IMR-90 (cell line): ENCODE data around the gene RHOB. TPM values are rescaled to one million over a fixed set of nuclear protein-coding genes. Genes with fewer than 3 reads are reported as not detected.
A peak's percentile ranks its signal among the peaks of the same experiment; 100 is the strongest.

Experiments
- ATAC-seq: fragments of 200-7000 bp; cut with Tn5 transposase; 2 replicates; pipeline ENCODE4 v1.9.1; 2020; ENCODE audit warnings: low read depth, mild to moderate bottlenecking, moderate library complexity
- BruUV-seq: library from RNA; stranded (reverse); fragments of 400-500 nt; replicated peaks from 2 replicates; lab custom pipeline; 2021; lab: Mats Ljungman, UMichigan
- CTCF ChIA-PET: fragments of 300-600 bp; formaldehyde crosslinking; extraction: SDS; loops from one replicate; lab custom pipeline; 2021; ENCODE audit warnings: antibody characterized with exemption; lab: Yijun Ruan, JAX
- POLR2A ChIA-PET: fragments of 300-600 bp; sonication (Branson Sonifier 250); formaldehyde crosslinking; loops from one replicate; lab custom pipeline; 2022; ENCODE audit warnings: antibody characterized with exemption; ENCODE audit not compliant: unreplicated experiment; lab: Charles Lee
- DNase-seq: peaks from one replicate; pipeline ENCODE4 v3.0.0; 2013
- H2AFZ ChIP-seq: replicated peaks from 2 replicates; pipeline ENCODE3; 2013; ENCODE audit warnings: low read length, mild to moderate bottlenecking; ENCODE audit not compliant: poor library complexity
- H2AK5ac ChIP-seq: 2 replicates; pipeline ENCODE4 v1.6.1; 2013; ENCODE audit warnings: low read depth, low read length, inconsistent platforms
- H2AK9ac ChIP-seq: replicated peaks from 2 replicates; pipeline ENCODE3; 2013; ENCODE audit warnings: mild to moderate bottlenecking, low read depth, low read length, moderate library complexity; ENCODE audit not compliant: poor library complexity
- H2BK120ac ChIP-seq: 2 replicates; pipeline ENCODE4 v1.6.1; 2013; ENCODE audit warnings: low read depth, low read length, inconsistent platforms
- H2BK15ac ChIP-seq: 3 replicates; pipeline ENCODE4 v1.6.1; 2013; ENCODE audit warnings: low read depth, low read length, inconsistent platforms
- H2BK20ac ChIP-seq: 2 replicates; pipeline ENCODE4 v1.6.1; 2013; ENCODE audit warnings: low read depth, mild to moderate bottlenecking, inconsistent platforms, low read length, moderate library complexity
- H2BK5ac ChIP-seq: 2 replicates; pipeline ENCODE4 v1.6.1; 2013; ENCODE audit warnings: mild to moderate bottlenecking, low read depth, low read length, inconsistent platforms; ENCODE audit not compliant: poor library complexity, severe bottlenecking
- H3K14ac ChIP-seq: replicated peaks from 2 replicates; pipeline ENCODE4 v1.6.1; 2013; ENCODE audit warnings: low read depth, low read length, inconsistent platforms
- H3K18ac ChIP-seq: 2 replicates; pipeline ENCODE4 v1.6.1; 2013; ENCODE audit warnings: low read depth, low read length, control low read depth
- H3K23ac ChIP-seq: 2 replicates; pipeline ENCODE4 v1.6.1; 2013; ENCODE audit warnings: low read depth, low read length, inconsistent platforms
- H3K27ac ChIP-seq: 2 replicates; pipeline ENCODE4 v1.5.1; 2013; ENCODE audit warnings: mild to moderate bottlenecking, control low read depth, low read length; ENCODE audit not compliant: insufficient read depth
- H3K27me3 ChIP-seq: 2 replicates; pipeline ENCODE4 v1.6.1; 2013; ENCODE audit warnings: low read length; ENCODE audit not compliant: control insufficient read depth, insufficient read depth
- H3K36me3 ChIP-seq: 2 replicates; pipeline ENCODE4 v1.6.1; 2013; ENCODE audit warnings: low read length, mixed read lengths; ENCODE audit not compliant: control insufficient read depth, insufficient read depth
- H3K4ac ChIP-seq: 2 replicates; pipeline ENCODE4 v1.6.1; 2013; ENCODE audit warnings: low read depth, low read length, inconsistent platforms
- H3K4me1 ChIP-seq: 2 replicates; pipeline ENCODE4 v1.6.1; 2013; ENCODE audit warnings: low read length, mixed read lengths; ENCODE audit not compliant: control insufficient read depth, insufficient read depth
- H3K4me2 ChIP-seq: 2 replicates; pipeline ENCODE4 v1.6.1; 2013; ENCODE audit warnings: low read depth, mild to moderate bottlenecking, control low read depth, low read length, moderate library complexity
- H3K4me3 ChIP-seq: 2 replicates; pipeline ENCODE4 v1.5.1; 2013; ENCODE audit warnings: low read depth, mild to moderate bottlenecking, control low read depth, low read length, moderate library complexity; ENCODE audit not compliant: insufficient read depth
- H3K56ac ChIP-seq: 2 replicates; pipeline ENCODE4 v1.6.1; 2013; ENCODE audit warnings: low read length, inconsistent platforms; ENCODE audit not compliant: insufficient read depth; ENCODE audit errors: extremely low read depth
- H3K79me1 ChIP-seq, 2 experiments: 2 replicates each; pipeline ENCODE4 v1.6.1; 2013; ENCODE audit warnings: low read length in 2 of 2, inconsistent platforms in 1 of 2, low read depth in 1 of 2
- H3K9ac ChIP-seq: 2 replicates; pipeline ENCODE4 v1.6.1; 2013; ENCODE audit warnings: low read depth, low read length, control low read depth
- H3K9me1 ChIP-seq: 2 replicates; pipeline ENCODE4 v1.6.1; 2013; ENCODE audit warnings: low read length, inconsistent platforms; ENCODE audit not compliant: insufficient read depth
- H3K9me3 ChIP-seq: 2 replicates; pipeline ENCODE4 v1.6.1; 2013; ENCODE audit warnings: low read length; ENCODE audit not compliant: control insufficient read depth, insufficient read depth
- H4K20me1 ChIP-seq: 2 replicates; pipeline ENCODE4 v1.6.1; 2013; ENCODE audit warnings: low read length, inconsistent platforms; ENCODE audit not compliant: insufficient read depth
- H4K5ac ChIP-seq: 2 replicates; pipeline ENCODE4 v1.6.1; 2013; ENCODE audit warnings: mild to moderate bottlenecking, low read depth, low read length, control low read depth
- H4K8ac ChIP-seq, 2 experiments: 2 replicates each; pipeline ENCODE4 v1.6.1; 2013; ENCODE audit warnings: low read depth in 2 of 2, low read length in 2 of 2, control low read depth in 1 of 2, inconsistent platforms in 1 of 2
- H4K91ac ChIP-seq: 2 replicates; pipeline ENCODE4 v1.6.1; 2013; ENCODE audit warnings: low read depth, low read length, inconsistent platforms; ENCODE audit not compliant: insufficient read depth
- CEBPB ChIP-seq: IDR thresholded peaks from 2 replicates; pipeline ENCODE4 v1.6.1; 2012; ENCODE audit warnings: low read depth, low read length, improper control_type of control experiment
- CHD1 ChIP-seq: IDR thresholded peaks from 2 replicates; pipeline ENCODE4 v1.6.1; 2012; ENCODE audit warnings: low read depth, low read length, improper control_type of control experiment
- FOS ChIP-seq: fragments of 150-350 bp; IDR thresholded peaks from 2 replicates; pipeline ENCODE4 v1.6.1; 2016; ENCODE audit warnings: low read depth, low read length
- MAFK ChIP-seq: IDR thresholded peaks from 2 replicates; pipeline ENCODE4 v1.6.1; 2012; ENCODE audit warnings: low read depth, low read length, improper control_type of control experiment
- MAZ ChIP-seq: IDR thresholded peaks from 2 replicates; pipeline ENCODE4 v1.6.1; 2012; ENCODE audit warnings: low read depth, mild to moderate bottlenecking, low read length, improper control_type of control experiment, moderate library complexity, borderline replicate concordance
- NFE2L2 ChIP-seq: fragments of 150-350 bp; IDR thresholded peaks from 2 replicates; pipeline ENCODE4 v1.6.1; 2016; ENCODE audit warnings: low read depth, mild to moderate bottlenecking, low read length
- RAD21 ChIP-seq: IDR thresholded peaks from 2 replicates; pipeline ENCODE4 v1.6.1; 2012; ENCODE audit warnings: low read length, improper control_type of control experiment
- RCOR1 ChIP-seq: IDR thresholded peaks from 2 replicates; pipeline ENCODE4 v1.6.1; 2012; ENCODE audit warnings: mild to moderate bottlenecking, low read length, improper control_type of control experiment; ENCODE audit not compliant: insufficient replicate concordance
- WGBS, 2 experiments: methylation state at CpG; one replicate each; pipeline versions ENCODE4 v1.1.5 to v1.1.7; 2013; ENCODE audit warnings: missing lambda C conversion rate in 2 of 2; ENCODE audit not compliant: insufficient read length in 1 of 2; ENCODE audit errors: extremely low coverage in 2 of 2; 5-methylcytosine and 5-hydroxymethylcytosine counted together
- dilution Hi-C: fragments of 300-500 bp; cut with HindIII; formaldehyde crosslinking; loops from one replicate; pipeline ENCODE4 v1.14.3; 2018; ENCODE audit warnings: low sequenced_read_pairs; ENCODE audit not compliant: unreplicated experiment
- in situ Hi-C: fragments of 300-500 bp; cut with MboI; formaldehyde crosslinking; loops from 3 replicates; pipeline ENCODE4 v1.14.3; 2019; ENCODE audit warnings: low sequenced_read_pairs, inconsistent platforms, mixed read lengths
- intact Hi-C: fragments of 100-400 bp; cut with micrococcal nuclease; formaldehyde crosslinking; loops from 2 replicates; pipeline ENCODE4 v1.10.0; 2022
- polyA plus RNA-seq, 3 experiments: library from polyadenylated mRNA; depleted of rRNA; stranded (reverse); fragments of >200 nt; gene quantifications; 2 replicates each; pipeline ENCODE4 v1.2.3, GENCODE V29; 2012; ENCODE audit warnings: low replicate concordance in 1 of 3
- total RNA-seq: library from RNA; depleted of rRNA; stranded (reverse); fragments of >200 nt; gene quantifications from 2 replicates; pipeline ENCODE4 v1.2.3, GENCODE V29; 2012
- TF ChIP-seq, protein P1 (sequence below): fragments of 150-350 bp; IDR thresholded peaks from 2 replicates; pipeline ENCODE4 v1.6.1; 2017; ENCODE audit warnings: mild to moderate bottlenecking, antibody characterized with exemption, low read length, low read depth
- TF ChIP-seq, protein P2 (sequence below): fragments of 150-350 bp; IDR thresholded peaks from 2 replicates; pipeline ENCODE4 v1.6.1; 2016; ENCODE audit warnings: low read depth, mild to moderate bottlenecking, low read length, moderate library complexity, borderline replicate concordance
- TF ChIP-seq, protein P3 (sequence below): conservative IDR thresholded peaks from 2 replicates; pipeline ENCODE4 v1.5.1; 2012; ENCODE audit warnings: mild to moderate bottlenecking, low read depth, low read length, improper control_type of control experiment

Gene RHOB
- total and polyA plus RNA-seq, 2 of the 4 experiments (the other 2 are of a cell fraction): 112 to 149 TPM

DNA sequence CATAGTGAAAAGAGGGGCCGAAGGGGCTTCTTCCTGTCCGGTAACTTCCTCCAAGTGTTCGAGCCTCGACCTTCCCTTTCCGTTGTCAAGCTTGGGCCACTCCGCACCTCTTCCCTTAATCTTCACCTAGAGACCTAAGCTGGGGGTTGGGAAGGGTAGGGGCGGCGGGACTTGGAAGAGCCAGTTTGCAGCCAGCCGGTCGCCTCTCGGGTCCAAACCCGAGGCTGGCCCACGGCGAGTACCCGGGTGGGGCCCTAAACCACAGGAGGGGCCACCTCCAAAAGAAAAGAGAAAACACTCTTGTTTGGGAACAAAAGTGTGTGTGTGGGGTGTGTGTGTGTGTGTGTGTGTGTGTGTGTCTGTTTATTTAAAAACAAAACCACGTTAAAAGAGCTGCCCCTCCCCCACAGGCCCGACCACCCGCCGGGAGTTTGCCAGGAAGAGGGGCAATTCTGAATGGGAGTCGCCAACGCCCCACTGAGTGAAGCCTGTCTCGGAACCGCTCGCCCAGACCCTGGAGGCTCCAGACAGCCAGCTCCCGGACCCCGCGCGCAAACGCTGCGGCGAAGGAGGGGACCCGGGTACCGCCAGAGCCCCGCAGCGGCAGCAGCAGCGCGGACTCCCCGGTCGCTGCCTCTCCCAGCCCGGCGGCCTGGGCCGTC, 488 bp upstream of the RHOB start:
- H3K9ac ChIP-seq: peak overlapping the region; percentile 81
- TF ChIP-seq FOS: no peak
- TF ChIP-seq RCOR1: no peak
- TF ChIP-seq, protein P1, sequence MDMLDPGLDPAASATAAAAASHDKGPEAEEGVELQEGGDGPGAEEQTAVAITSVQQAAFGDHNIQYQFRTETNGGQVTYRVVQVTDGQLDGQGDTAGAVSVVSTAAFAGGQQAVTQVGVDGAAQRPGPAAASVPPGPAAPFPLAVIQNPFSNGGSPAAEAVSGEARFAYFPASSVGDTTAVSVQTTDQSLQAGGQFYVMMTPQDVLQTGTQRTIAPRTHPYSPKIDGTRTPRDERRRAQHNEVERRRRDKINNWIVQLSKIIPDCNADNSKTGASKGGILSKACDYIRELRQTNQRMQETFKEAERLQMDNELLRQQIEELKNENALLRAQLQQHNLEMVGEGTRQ: no peak
- no peak for TF ChIP-seq CHD1
- no peak for TF ChIP-seq MAFK
- no peak for TF ChIP-seq NFE2L2
- TF ChIP-seq, protein P2, sequence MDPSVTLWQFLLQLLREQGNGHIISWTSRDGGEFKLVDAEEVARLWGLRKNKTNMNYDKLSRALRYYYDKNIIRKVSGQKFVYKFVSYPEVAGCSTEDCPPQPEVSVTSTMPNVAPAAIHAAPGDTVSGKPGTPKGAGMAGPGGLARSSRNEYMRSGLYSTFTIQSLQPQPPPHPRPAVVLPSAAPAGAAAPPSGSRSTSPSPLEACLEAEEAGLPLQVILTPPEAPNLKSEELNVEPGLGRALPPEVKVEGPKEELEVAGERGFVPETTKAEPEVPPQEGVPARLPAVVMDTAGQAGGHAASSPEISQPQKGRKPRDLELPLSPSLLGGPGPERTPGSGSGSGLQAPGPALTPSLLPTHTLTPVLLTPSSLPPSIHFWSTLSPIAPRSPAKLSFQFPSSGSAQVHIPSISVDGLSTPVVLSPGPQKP: no peak
- no peak for TF ChIP-seq CEBPB
- no peak for TF ChIP-seq MAZ
- TF ChIP-seq RAD21: no peak
- TF ChIP-seq, protein P3, sequence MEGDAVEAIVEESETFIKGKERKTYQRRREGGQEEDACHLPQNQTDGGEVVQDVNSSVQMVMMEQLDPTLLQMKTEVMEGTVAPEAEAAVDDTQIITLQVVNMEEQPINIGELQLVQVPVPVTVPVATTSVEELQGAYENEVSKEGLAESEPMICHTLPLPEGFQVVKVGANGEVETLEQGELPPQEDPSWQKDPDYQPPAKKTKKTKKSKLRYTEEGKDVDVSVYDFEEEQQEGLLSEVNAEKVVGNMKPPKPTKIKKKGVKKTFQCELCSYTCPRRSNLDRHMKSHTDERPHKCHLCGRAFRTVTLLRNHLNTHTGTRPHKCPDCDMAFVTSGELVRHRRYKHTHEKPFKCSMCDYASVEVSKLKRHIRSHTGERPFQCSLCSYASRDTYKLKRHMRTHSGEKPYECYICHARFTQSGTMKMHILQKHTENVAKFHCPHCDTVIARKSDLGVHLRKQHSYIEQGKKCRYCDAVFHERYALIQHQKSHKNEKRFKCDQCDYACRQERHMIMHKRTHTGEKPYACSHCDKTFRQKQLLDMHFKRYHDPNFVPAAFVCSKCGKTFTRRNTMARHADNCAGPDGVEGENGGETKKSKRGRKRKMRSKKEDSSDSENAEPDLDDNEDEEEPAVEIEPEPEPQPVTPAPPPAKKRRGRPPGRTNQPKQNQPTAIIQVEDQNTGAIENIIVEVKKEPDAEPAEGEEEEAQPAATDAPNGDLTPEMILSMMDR: no peak
- peak overlapping the region; percentile 78 for H2BK120ac ChIP-seq
- peaks cover 13% of the 10 kb centered on the region for H3K4me1 ChIP-seq
- H2AK9ac ChIP-seq: peak overlapping the region; percentile 91
- in situ Hi-C loops (no loop called here), dilution Hi-C loops (no loop called here), intact Hi-C loops (no loop called here)
- DNase-seq (no peak), ATAC-seq (no peak)
- H3K9me1 ChIP-seq: no peaks in the 10 kb centered on the region
- ChIA-PET CTCF (interaction anchor here (0.6 to 3.1 kb wide), 11 partner anchors 9 to 197 kb away, joined by 3 to 17 read pairs (median 3); no protein-coding TSS in a partner anchor), POLR2A (interaction anchor here (0.7 to 2.9 kb wide), 20 partner anchors 11 to 202 kb away, joined by 3 to 14 read pairs (median 5); no protein-coding TSS in a partner anchor)
- H2BK15ac ChIP-seq: peak overlapping the region; percentile 52; the same call in 1 of the 3 replicates
- H2AFZ ChIP-seq: peak overlapping the region; percentile 94
- H2AK5ac ChIP-seq: peak overlapping the region; percentile 81
- H3K79me1 ChIP-seq: peaks cover 3 to 35% of the 10 kb centered on the region in 2 experiments
- H3K27ac ChIP-seq: peak overlapping the region; percentile 86
- H3K9me3 ChIP-seq: no peaks in the 10 kb centered on the region
- H4K5ac ChIP-seq: peak overlapping the region; percentile 32; the same call in 1 of the 2 replicates
- peak overlapping the region; percentile 70; the same call in 1 of the 2 replicates for H3K56ac ChIP-seq
- no peak overlapping the region for H2BK20ac ChIP-seq
- H2BK5ac ChIP-seq: peak overlapping the region; percentile 84
- H3K23ac ChIP-seq: no peak overlapping the region
- peak overlapping the region; percentile 62 for H3K4me2 ChIP-seq
- H3K14ac ChIP-seq: peak overlapping the region; percentile 92
- BruUV-seq: no TSS peak
- H3K4me3 ChIP-seq: peak overlapping the region; percentile 63
- peak overlapping the region; percentile 45; the same call in 1 of the 2 replicates for H3K18ac ChIP-seq
- peak overlapping the region; percentile 72 to 75 for H4K8ac ChIP-seq
- H3K27me3 ChIP-seq: no peaks in the 10 kb centered on the region
- 0% methylated on average over 7 of the region's 42 CpGs; no CpG with 5 or more reads in 1 of the 2 experiments for WGBS, 2 experiments
- peak overlapping the region; percentile 82 for H4K91ac ChIP-seq
- H3K36me3 ChIP-seq: peaks cover 6% of the 10 kb centered on the region
- H3K4ac ChIP-seq: peak overlapping the region; percentile 83
- peaks cover 39% of the 10 kb centered on the region for H4K20me1 ChIP-seq
